ENCODE data around the gene BCAP31.
"Not testable (repeated sequence)": the region's sequence is repeated elsewhere in the genome, so short reads cannot be mapped to it uniquely, and the experiment has no call there.

Gene BCAP31

GRCh38 chrX:153736071-153736820 lies 12.1 kb upstream of the BCAP31 start:
- in situ Hi-C loops (cut with HindIII; ENCODE audit: low sequenced_read_pairs): no loop called here

- in situ Hi-C loops (cut with HindIII; ENCODE audit: low sequenced_read_pairs): no loop called here
Observed at GRCh38 chrX:153735274-153735673, 11.1 kb upstream of the BCAP31 start.

GRCh38 chrX:153734871-153735270 lies 10.7 kb upstream of the BCAP31 start:
- in situ Hi-C loops (cut with HindIII; ENCODE audit: low sequenced_read_pairs): no loop called here

GRCh38 chrX:153733651-153734240 lies 9.6 kb upstream of the BCAP31 start:
- in situ Hi-C loops (cut with HindIII; ENCODE audit: low sequenced_read_pairs): no loop called here

GRCh38 chrX:153732401-153732800 lies 8.2 kb upstream of the BCAP31 start:
- in situ Hi-C loops (cut with HindIII; ENCODE audit: low sequenced_read_pairs): no loop called here

GRCh38 chrX:153731845-153732215 lies 7.6 kb upstream of the BCAP31 start:
- in situ Hi-C loops (cut with HindIII; ENCODE audit: low sequenced_read_pairs): no loop called here

GRCh38 chrX:153731117-153731844 lies 7.1 kb upstream of the BCAP31 start:
- in situ Hi-C loops (cut with HindIII; ENCODE audit: low sequenced_read_pairs): no loop called here

GRCh38 chrX:153730115-153730514 lies 5.9 kb upstream of the BCAP31 start:
- in situ Hi-C loops (cut with HindIII; ENCODE audit: low sequenced_read_pairs): not testable (repeated sequence)

GRCh38 chrX:153728951-153729631 lies 4.9 kb upstream of the BCAP31 start:
- in situ Hi-C loops (cut with HindIII; ENCODE audit: low sequenced_read_pairs): no loop called here

GRCh38 chrX:153728095-153728494 lies 3.9 kb upstream of the BCAP31 start:
- in situ Hi-C loops (cut with HindIII; ENCODE audit: low sequenced_read_pairs): no loop called here

- in situ Hi-C loops (cut with HindIII; ENCODE audit: low sequenced_read_pairs): no loop called here
Observed at GRCh38 chrX:153727123-153727931, 3.1 kb upstream of the BCAP31 start.

- in situ Hi-C loops (cut with HindIII; ENCODE audit: low sequenced_read_pairs): no loop called here
Observed at GRCh38 chrX:153726286-153727122, 2.3 kb upstream of the BCAP31 start.

GRCh38 chrX:153725832-153726285 lies 1.7 kb upstream of the BCAP31 start:
- in situ Hi-C loops (cut with HindIII; ENCODE audit: low sequenced_read_pairs): no loop called here

GRCh38 chrX:153725039-153725831 lies 1.0 kb upstream of the BCAP31 start:
- in situ Hi-C loops (cut with HindIII; ENCODE audit: low sequenced_read_pairs): no loop called here

- in situ Hi-C loops (cut with HindIII; ENCODE audit: low sequenced_read_pairs): no loop called here
Observed at GRCh38 chrX:153723351-153724251, 586 bp downstream of the BCAP31 start.

- in situ Hi-C loops (cut with HindIII; ENCODE audit: low sequenced_read_pairs): no loop called here
Observed at GRCh38 chrX:153722704-153723350, 1.4 kb downstream of the BCAP31 start.

GRCh38 chrX:153719701-153720100 lies 4.5 kb downstream of the BCAP31 start:
- in situ Hi-C loops (cut with HindIII; ENCODE audit: low sequenced_read_pairs): no loop called here

Data from DLD1 (cell line).